Stimulated activated CD8-positive, alpha-beta memory T cell treated with anti-CD3 and anti-CD28 coated beads, Interleukin-7, amount 100 ng/mL, for 24 hours (primary cell): Measurements from ENCODE around the gene HNRNPDL.
"Not testable (repeated sequence)": the region's sequence is repeated elsewhere in the genome, so short reads cannot be mapped to it uniquely, and the experiment has no call there.

Experiments
- DNase-seq: peaks from one replicate; pipeline ENCODE4 v3.0.0-alpha.2; 2020; ENCODE audit warnings: low read depth

HNRNPDL gene

DNA sequence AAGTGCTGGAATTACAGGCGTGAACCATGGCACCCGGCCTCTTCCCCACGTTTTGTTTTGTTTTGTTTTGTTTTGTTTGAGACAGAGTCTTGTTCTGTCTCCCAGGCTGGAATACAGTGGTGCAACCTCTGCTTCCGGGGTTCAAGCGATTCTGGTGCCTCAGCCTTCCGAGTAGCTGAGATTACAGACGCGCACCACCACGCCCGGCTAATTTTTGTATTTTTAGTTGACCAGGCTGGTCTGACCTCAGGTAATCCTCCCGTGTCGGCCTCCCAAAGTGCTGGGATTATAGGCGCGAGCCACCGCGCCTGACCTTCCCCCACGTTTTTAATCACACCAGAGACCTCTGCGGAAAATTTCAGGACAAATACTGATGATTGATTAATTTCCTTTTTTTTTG, 2.3 kb upstream of the HNRNPDL start:
- no peak for DNase-seq

- DNase-seq = no peak
These were observed 1.6 kb upstream of the HNRNPDL start for GRCh38 chr4:82431831-82432230.

- no peak for DNase-seq
These were observed 893 bp upstream of the HNRNPDL start for GRCh38 chr4:82430964-82431745.

DNA sequence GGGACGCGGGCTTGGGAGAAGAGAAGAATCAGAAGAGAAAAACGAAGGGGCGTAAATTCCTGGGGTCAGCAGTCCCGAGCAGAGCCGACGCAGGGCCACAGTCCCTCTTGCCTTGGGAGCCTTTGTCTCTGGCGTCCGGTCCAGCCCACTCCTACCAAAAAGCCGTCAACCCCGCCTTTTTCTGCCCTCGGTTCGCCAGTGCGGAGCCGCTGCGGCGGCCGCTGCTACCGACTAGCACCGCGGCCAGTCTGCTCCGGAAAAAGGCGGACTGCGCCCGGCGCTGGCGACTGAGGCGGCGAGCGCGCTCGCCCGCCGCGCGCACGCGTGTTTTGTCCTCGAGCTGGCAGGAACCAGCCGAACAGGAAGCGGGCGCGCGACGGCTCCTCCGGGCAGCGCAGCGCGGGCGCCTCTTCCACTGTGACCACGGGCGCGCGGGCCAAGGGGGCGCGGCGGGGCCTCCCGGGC, 502 bp downstream of the HNRNPDL start:
- no peak for DNase-seq

DNA sequence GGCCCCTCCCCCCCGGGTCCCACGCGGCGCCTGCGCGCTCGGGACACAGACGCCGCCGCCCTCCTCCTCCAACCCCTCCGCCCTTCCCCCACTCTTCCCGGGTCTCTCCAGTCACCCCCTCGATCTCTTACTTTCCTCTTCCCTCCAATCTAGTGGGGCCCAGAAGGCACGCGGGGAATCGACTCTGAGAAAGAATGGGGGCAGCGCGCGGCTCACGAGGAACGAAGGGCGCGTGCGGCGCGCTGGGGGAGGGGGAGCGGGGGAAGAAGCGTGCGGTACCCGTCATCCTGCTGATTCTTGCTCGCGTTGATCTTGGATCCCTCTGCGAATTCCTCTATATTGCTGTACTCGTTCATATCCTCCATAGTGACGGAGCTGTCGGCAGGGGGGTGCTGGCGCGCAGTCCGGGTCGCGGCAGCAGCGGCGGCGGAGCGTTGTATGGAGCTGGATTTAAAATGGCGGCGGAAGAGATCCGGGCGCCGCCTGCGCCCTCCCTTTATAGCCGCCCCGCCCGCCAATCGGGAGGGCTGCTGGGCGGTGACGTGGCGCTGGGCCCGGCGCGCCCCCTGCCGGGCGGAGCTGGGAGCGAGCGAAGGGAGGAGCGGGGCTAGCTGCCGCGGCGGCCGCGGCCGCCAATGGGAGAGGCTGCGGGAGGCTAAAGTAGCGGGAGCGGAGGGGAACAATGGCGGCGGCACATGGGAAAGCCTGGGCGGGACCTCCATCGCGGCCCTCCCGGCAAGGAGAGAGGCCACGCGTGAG, 1.1 kb downstream of the HNRNPDL start:
- peak; percentile 80 for DNase-seq

GRCh38 chr4:82428526-82428968, 1.7 kb downstream of the HNRNPDL start:
- DNase-seq = no peak

GRCh38 chr4:82425478-82425877, 4.8 kb downstream of the HNRNPDL start:
- DNase-seq = no peak

GRCh38 chr4:82423245-82424054, 6.8 kb downstream of the HNRNPDL start:
- DNase-seq = no peak

DNA sequence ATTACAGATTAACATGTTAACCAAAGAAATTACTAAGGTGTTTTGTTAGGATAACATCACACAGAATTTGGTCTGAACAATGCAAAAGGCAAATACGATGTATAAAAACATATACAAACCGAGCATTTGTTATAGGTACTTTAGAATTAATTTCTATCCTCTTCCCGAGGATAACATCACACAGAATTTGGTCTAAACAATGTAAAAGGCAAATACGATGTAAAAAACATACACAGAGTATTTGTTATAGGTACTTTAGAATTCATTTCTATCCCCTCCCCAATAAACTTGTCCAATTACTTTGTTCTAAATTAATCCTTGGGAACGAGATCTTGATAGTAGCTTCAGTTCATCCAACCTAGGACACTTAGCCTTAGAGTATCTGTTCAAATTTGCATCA, 7.6 kb downstream of the HNRNPDL start:
- no peak for DNase-seq

GRCh38 chr4:82421796-82422560, 8.3 kb downstream of the HNRNPDL start:
- no peak for DNase-seq

DNA sequence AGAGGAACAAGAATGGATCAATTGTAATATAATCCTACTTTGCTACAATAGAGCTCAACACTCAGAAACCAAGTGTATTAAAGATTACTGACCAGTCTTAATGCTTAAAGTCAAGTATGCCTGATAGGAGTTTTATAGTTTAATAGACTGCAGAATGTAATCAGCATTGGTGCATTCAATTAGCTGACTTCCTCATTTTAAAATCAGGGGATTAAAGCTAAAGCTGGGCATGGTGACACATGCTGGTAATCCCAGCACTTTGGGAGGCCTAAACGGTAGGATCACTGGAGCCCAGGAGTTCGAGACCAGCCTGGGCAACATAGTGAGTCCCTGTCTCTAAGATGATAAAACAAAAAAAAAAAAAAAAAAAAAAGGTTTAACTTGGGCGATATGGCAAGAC, 10.8 kb downstream of the HNRNPDL start:
- DNase-seq = no peak

DNA sequence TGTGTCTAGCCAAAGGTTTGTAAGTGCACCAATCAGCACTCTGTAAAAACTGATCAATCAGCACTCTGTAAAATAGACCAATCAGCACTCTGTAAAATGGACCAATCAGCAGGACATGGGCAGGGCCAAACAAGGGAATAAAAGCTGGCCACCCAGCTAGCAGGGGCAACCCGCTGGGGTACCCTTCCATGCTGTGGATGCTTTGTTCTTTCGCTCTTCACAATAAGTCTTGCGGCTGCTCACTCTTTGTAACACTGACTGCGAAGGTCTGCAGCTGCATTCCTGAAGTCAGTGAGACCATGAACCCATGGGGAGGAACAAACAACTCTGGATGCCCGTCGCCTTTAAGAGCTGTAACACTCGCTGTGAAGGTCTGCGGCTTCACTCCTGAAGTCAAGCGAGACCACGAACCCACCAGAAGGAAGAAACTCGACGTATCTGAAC, 14.3 kb downstream of the HNRNPDL start:
- no peak for DNase-seq

DNA sequence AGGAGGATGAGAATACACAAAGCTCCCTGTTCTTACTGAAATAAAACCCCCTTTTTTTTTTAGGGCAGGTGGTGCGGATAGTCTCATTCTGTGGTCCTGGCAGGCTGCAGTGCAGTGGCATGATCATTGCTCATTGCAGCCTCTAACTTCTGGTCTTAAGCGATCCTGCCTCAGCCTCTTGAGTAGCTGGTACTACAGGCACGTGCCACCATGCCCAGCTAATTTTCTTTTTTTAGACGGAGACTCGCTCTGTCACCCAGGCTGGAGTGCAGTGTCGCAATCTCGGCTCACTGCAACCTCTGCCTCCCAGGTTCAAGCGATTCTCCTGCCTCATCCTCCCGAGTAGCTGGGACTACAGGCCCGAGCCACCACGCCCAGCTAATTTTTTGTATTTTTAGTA, 15.2 kb downstream of the HNRNPDL start:
- DNase-seq = not testable (repeated sequence)

DNA sequence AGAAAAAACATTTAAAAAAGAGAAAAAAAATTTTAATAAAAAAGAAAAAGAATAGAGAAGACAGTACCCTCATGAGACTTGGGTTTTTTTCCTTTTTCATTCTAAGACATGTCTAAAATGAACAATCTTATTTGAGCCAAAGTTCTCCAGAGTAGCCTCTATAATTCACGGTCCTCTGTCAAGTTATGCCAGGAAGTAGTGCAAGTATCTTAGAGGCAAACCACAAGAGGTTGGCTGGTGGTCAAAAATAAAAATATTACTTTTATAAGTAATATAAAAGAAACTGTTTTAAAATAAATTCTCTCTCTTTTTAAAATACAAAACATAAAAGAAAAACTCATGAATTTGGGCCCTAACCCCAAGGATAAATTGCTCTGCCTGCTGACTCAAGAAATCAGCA, 26.5 kb downstream of the HNRNPDL start:
- DNase-seq = no peak

DNA sequence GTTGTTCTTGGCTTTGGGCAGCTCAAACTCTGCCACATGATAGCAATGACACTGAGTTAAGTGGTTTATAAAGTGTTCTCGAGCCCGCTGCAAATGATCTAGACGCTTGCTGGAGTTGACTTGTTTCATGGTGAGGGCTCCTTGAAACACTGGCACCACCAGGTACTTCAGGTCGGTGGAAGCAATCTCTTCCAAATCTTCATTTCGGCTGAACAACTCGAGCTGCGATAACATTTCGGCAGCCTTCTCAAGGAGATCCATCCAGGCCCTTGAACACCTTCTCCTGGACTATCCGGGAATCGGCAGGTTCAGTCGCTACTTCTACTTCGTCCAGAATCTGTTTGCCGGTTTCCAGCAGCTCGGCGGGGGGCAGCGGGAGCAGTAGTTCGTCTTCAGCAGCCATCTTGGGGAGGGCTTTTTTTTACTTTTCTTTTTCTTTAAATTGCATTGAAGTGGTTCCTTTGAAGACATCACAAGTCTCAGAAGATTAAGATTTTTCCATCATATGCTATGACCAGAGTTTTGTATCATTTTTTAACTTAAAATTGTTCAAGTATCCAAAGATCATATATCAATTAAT, 28.0 kb downstream of the HNRNPDL start:
- DNase-seq = no peak

GRCh38 chr4:82401600-82401999, 28.7 kb downstream of the HNRNPDL start:
- no peak for DNase-seq

GRCh38 chr4:82398263-82398662, 32.0 kb downstream of the HNRNPDL start:
- no peak for DNase-seq

DNA sequence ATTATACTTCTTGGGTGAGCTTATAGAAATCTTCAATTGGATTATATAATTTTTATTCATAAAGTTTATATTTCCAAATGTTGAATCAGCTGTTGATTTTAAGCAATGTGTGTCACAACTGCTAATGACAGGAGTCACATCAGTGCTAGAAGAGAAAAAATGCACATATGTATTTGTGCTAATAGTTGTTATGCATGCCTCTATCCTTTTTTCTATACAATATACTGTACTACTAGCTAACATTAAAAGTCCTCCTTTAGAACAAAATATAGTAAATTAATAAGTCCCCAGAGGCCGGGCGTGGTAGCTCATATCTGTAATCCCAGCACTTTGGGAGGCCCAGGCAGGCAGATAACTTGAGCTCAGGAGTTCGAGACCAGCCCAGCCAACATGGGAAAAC, 32.7 kb downstream of the HNRNPDL start:
- no peak for DNase-seq

DNA sequence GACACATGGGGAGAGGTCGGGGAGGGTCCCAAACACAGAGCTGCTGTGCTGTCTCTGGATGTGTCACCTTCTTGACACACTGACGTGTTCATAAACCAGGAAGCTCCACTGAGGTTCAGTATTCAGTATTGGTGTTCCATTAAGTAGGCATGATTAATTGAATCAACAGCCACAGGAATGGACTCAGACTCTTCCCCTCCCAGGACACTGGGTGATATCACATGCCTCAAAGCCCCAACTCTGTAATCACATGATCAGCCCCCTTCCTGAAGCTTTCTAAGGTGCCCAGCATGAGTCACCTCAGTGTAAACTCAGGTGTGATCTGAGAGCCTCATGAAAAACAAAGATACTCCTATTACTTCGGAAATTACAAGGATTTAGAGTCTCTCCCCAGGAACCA, 35.4 kb downstream of the HNRNPDL start:
- no peak for DNase-seq

DNA sequence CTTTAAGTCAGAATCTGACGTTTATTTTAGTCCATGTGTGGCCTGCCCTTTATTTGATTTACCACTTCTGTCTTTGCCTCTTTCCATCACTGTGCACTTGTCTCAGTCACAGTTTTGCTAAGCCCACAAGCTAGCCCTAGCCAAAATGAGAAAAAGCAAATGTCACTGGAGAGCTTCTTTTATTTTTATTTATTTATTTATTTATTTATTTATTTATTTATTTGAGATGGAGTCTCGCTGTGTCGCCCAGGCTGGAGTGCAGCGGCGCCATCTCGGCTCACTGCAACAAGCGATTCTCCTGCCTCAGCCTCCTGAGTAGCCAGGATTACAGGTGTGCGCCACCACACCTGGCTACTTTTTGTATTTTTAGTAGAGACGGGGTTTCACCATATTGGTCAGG, 40.2 kb downstream of the HNRNPDL start:
- not testable (repeated sequence) for DNase-seq

- no peak for DNase-seq
These were observed 41.9 kb downstream of the HNRNPDL start for GRCh38 chr4:82388405-82388804.
